ENCODE data around the gene CHRD.

The CHRD gene

DNA sequence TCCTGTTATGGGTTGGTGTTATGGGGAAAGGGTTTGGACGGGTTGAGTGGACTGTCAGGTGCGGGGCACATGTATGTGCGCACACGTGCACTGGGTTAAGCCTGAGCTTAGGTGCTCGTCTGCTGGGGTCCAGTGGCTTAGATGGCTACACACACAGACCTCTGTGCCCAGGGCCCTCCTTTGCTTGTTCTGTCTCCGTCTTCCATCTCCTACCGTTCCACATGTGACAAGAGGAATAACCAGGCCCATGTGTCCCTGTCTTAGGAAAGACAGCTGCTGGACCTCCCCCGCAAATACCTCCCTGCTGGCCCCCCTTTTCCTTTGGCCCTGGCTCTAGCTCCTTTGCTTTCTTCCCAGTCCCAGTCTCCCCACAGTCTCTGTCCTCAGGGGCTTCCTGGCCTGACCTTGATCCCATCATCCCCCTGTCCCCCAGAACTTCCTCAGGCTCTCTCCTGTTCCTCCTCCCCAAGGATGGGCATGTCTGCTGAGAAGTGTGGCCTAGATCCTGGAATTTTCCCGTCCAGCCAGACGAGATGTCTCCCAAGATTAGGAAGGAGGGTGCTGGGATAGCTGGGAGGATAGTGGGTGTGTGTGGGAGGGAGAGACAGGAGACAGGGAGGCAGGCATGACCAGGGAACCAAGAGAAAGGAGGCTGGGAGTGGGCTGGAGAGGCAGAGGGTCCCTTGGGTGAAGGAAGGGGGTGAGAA, 1.1 kb upstream of the CHRD start:
- no peak for DNase-seq (ENCODE audit: low read depth)
- H3K4me3 ChIP-seq (ENCODE audit: low read depth, low read length): no peak overlapping the region

DNA sequence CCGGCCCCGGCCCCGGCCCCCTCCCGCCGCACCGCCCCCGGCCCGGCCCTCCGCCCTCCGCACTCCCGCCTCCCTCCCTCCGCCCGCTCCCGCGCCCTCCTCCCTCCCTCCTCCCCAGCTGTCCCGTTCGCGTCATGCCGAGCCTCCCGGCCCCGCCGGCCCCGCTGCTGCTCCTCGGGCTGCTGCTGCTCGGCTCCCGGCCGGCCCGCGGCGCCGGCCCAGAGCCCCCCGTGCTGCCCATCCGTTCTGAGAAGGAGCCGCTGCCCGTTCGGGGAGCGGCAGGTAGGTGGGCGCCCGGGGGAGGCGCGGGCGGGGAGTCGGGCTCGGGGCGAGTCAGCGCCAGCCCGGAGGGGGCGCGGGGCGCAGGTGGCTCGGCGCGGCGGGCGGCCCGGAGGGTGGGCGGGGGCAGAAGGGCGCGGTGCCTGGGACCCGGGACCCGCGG, 352 bp downstream of the CHRD start:
- H3K4me3 ChIP-seq (ENCODE audit: low read depth, low read length): peak overlapping the region; percentile 36
- DNase-seq (ENCODE audit: low read depth): no peak

DNA sequence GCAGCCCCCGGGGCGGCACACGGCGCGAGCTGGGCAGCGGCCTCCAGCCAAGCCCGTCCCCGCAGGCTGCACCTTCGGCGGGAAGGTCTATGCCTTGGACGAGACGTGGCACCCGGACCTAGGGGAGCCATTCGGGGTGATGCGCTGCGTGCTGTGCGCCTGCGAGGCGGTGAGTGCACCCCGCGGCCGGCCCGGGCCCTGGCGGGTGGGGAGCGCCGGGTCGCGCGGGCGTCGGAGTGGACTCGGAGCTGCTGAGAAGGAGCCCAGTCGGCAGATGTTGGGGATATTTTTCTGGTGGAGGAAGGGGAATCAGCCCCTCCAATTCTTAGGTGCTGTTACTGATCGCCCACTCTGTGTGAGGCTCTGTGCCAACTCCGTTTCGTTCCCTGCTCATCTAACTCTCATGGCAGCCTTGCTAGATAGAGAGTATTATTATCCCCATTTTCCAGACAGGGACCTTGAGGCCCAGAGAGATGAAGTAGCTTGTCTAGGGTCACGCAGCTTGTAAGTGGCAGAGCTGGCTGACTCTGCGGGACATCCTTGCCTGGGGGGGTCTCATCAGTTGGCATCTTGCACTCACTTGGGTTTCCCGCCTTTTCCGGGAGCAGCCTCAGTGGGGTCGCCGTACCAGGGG, 890 bp downstream of the CHRD start:
- peak overlapping the region; percentile 36 for H3K4me3 ChIP-seq (ENCODE audit: low read depth, low read length)
- no peak for DNase-seq (ENCODE audit: low read depth)

DNA sequence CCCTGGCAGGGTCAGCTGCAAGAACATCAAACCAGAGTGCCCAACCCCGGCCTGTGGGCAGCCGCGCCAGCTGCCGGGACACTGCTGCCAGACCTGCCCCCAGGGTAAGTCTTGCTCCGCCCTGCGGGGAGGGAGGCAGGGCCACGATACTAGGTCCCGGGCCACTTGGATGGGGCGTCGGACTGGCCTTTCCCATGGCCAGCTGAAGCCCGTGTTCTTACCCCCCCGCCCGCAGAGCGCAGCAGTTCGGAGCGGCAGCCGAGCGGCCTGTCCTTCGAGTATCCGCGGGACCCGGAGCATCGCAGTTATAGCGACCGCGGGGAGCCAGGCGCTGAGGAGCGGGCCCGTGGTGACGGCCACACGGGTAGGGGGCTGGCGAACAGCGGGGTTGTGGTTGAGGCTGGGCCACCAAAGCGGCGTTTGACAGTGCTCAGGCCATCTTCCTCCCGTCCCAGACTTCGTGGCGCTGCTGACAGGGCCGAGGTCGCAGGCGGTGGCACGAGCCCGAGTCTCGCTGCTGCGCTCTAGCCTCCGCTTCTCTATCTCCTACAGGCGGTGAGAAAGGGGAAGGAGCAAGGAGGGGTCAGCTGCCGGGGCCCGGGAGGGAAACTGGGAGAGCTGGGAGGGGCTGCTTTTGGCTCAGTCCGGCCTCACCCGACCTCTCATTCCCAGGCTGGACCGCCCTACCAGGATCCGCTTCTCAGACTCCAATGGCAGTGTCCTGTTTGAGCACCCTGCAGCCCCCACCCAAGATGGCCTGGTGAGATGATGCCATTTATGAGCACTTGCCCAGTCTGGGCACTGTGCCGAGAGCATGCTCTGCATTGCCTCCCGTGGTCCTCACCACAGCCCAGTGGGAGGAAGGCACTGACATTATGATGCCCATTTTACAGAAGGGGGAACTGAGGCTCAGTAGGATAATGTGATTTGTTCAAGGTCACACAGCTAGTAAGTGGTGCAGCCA, 1.7 kb downstream of the CHRD start:
- DNase-seq (ENCODE audit: low read depth): no peak
- H3K4me3 ChIP-seq (ENCODE audit: low read depth, low read length): no peak overlapping the region

DNA sequence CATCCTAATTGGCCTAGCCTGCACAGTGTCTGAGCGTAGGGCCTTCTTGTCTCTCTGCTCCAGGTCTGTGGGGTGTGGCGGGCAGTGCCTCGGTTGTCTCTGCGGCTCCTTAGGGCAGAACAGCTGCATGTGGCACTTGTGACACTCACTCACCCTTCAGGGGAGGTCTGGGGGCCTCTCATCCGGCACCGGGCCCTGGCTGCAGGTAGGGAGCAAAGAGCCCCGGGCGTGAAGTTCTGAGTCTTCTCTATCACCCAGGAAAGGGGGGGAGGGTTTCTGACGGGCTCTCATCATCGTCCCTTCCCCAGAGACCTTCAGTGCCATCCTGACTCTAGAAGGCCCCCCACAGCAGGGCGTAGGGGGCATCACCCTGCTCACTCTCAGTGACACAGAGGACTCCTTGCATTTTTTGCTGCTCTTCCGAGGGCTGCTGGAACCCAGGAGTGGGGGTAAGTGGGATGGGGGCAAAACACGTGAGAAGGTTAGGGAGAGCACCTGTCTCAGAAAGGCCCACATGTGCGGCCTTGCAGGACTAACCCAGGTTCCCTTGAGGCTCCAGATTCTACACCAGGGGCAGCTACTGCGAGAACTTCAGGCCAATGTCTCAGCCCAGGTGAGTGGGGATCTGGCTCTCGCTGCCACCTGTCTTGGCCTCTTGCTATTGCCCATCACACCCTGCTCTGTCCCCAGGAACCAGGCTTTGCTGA, 2.6 kb downstream of the CHRD start:
- DNase-seq (ENCODE audit: low read depth): no peak
- no peak overlapping the region for H3K4me3 ChIP-seq (ENCODE audit: low read depth, low read length)

DNA sequence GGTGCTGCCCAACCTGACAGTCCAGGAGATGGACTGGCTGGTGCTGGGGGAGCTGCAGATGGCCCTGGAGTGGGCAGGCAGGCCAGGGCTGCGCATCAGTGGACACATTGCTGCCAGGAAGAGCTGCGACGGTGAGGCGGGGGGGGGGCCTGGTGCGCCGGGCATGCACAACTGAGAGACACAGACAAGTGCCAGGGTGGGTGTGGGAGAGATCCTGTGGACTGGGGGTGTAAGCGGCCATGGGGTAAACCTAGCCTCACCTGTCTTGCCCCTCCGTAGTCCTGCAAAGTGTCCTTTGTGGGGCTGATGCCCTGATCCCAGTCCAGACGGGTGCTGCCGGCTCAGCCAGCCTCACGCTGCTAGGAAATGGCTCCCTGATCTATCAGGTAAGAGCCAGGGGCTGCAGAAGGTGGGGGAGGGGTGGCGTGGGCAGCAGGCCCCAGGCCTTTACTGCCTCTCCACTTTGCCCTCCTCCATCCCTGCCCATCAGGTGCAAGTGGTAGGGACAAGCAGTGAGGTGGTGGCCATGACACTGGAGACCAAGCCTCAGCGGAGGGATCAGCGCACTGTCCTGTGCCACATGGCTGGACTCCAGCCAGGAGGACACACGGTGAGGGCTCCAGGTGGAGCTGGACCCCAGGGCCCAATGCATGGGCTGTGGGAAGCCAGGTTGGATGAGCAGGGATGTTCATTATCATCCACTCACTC, 3.3 kb downstream of the CHRD start:
- no peak for DNase-seq (ENCODE audit: low read depth)
- H3K4me3 ChIP-seq (ENCODE audit: low read depth, low read length): no peak overlapping the region

DNA sequence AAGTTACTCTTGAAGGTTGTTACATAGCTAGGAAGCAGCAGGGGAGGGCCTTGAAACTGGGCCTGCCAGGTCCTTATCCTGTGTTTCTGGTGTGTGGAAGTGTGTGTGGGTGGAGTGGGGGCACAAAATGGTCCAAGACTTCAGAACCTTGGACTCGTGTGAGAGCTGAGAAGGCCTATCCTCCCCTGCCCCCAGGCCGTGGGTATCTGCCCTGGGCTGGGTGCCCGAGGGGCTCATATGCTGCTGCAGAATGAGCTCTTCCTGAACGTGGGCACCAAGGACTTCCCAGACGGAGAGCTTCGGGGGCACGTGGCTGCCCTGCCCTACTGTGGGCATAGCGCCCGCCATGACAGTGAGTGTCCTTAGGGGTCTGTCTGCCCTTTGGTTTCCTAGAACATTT, 4.5 kb downstream of the CHRD start:
- no peak for DNase-seq (ENCODE audit: low read depth)
- H3K4me3 ChIP-seq (ENCODE audit: low read depth, low read length): no peak overlapping the region

DNA sequence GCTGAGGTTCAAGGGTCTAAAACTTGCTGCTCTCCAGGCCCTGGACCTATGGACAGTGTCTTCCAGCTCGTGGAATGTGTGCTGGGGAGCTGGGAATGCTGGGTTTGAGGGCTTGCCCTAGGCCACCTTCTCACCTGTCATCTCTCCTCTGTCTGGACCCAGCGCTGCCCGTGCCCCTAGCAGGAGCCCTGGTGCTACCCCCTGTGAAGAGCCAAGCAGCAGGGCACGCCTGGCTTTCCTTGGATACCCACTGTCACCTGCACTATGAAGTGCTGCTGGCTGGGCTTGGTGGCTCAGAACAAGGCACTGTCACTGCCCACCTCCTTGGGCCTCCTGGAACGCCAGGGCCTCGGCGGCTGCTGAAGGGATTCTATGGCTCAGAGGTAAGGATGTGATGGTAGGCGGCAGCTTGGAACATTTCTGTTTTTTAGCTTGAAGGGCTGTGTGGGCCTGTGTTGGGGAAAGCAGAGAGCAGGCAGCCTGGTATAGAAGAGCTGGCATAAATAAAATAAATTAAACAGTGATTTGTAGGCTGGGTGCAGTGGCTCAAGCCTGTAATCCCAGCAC, 5.1 kb downstream of the CHRD start:
- DNase-seq (ENCODE audit: low read depth): no peak
- H3K4me3 ChIP-seq (ENCODE audit: low read depth, low read length): no peak overlapping the region

DNA sequence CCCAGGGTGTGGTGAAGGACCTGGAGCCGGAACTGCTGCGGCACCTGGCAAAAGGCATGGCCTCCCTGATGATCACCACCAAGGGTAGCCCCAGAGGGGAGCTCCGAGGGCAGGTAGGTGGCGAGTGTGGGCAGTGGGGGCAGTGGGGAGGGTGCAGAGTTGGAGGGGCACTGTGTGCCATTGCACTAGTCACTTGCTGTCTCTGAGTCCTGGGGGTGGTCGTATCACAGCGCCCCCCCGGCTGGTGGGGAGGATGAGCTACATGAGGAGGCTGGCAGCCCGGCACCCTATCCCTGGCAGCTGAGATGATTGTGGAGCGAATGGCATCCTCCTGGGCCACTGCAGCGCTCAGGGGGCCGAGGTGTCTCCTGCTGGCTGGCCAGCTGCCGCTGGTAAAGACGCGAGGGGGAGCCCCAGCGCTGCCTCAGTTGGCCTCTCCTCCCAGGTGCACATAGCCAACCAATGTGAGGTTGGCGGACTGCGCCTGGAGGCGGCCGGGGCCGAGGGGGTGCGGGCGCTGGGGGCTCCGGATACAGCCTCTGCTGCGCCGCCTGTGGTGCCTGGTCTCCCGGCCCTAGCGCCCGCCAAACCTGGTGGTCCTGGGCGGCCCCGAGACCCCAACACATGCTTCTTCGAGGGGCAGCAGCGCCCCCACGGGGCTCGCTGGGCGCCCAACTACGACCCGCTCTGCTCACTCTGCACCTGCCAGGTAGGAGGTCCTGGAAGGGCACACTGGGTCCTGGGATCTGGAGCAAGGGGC, 6.4 kb downstream of the CHRD start:
- DNase-seq (ENCODE audit: low read depth): no peak
- H3K4me3 ChIP-seq (ENCODE audit: low read depth, low read length): no peak overlapping the region

DNA sequence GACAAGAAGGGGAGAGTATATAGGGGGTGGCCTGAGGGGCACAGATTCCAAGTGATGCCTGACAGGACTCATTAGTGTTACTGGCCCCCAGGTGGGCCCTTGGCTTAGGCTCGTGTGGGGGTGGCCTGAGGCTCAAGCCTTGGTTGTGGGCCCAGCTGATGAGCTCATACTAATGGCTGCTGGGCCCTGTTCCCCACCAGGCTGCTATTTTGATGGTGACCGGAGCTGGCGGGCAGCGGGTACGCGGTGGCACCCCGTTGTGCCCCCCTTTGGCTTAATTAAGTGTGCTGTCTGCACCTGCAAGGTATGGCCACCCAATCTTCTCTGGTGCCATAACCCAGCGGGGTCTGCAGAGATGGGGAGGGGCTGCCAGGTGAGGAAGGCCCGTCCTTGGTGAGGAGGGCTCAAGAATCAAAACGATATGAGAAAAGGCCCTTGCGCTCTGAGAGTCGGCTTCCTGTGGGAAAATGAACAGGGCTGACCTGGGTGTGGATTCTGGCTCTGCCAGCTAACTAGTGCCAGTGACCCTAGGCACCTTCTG, 7.4 kb downstream of the CHRD start:
- no peak overlapping the region for H3K4me3 ChIP-seq (ENCODE audit: low read depth, low read length)
- DNase-seq (ENCODE audit: low read depth): no peak

DNA sequence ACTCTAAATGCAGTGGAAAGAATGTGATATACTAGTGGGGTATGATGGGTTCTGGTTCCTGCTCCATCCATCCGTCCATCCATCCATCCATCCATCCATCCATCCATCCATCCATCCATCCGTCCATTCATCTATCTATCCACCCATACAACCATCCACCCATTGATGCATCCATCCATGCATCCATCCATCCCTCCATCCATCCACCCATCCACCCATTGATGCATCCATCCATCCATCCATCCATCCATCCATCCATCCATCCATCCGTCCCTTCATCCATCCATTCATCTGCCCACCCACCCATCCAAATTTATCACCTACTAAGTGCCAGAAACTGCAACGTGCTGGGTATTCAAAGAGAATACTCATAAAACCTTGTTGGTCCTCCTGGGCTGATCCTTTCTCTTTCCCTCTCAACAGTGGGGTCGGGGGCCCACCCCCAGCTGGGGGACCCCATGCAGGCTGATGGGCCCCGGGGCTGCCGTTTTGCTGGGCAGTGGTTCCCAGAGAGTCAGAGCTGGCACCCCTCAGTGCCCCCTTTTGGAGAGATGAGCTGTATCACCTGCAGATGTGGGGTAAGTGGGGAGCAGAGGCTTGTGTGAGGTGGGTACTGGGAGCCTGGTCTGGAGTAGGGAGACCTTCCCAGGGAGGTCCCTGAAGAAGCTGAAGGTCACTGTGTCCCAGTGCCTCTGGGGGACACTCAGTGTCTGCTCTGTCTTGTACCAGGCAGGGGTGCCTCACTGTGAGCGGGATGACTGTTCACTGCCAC, 8.5 kb downstream of the CHRD start:
- no peak overlapping the region for H3K4me3 ChIP-seq (ENCODE audit: low read depth, low read length)
- no peak for DNase-seq (ENCODE audit: low read depth)

DNA sequence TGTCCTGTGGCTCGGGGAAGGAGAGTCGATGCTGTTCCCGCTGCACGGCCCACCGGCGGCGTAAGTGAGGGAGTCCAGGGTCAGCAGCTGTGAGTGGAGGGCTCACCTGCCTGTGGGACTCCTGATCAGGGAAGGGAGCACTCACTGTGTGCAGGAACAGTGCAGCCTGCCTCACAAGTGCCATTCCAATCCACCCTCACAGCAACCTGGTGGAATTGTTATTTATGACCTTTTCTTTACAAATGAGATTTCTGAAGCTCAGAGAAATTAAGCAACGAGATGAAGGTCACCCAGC, 9.0 kb downstream of the CHRD start:
- DNase-seq (ENCODE audit: low read depth): no peak
- no peak overlapping the region for H3K4me3 ChIP-seq (ENCODE audit: low read depth, low read length)

DNA sequence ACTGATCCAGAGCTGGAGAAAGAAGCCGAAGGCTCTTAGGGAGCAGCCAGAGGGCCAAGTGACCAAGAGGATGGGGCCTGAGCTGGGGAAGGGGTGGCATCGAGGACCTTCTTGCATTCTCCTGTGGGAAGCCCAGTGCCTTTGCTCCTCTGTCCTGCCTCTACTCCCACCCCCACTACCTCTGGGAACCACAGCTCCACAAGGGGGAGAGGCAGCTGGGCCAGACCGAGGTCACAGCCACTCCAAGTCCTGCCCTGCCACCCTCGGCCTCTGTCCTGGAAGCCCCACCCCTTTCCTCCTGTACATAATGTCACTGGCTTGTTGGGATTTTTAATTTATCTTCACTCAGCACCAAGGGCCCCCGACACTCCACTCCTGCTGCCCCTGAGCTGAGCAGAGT, 9.5 kb downstream of the CHRD start:
- DNase-seq (ENCODE audit: low read depth): no peak
- no peak overlapping the region for H3K4me3 ChIP-seq (ENCODE audit: low read depth, low read length)

DNA sequence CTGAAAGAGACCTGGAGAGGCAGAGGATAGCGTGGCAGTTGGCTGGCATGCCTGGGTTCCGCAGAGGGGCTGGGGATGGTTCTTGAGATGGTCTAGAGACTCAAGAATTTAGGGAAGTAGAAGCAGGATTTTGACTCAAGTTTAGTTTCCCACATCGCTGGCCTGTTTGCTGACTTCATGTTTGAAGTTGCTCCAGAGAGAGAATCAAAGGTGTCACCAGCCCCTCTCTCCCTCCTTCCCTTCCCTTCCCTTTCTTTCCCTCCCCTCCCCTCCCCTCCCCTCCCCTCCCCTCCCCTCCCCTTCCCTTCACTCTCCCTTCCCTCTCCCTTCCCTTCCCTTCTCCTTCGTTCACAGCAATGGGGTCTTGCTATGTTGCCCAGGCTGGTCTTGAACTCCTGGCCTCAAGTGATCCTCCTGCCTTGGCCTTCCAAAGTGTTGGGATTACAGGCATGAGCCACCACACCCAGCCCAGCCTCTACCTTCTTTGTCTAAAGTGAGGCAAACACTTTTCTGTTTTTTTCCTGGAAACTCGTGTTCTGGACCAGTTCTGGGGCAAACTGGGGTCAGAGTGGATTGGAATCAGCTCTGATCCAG, 10.2 kb downstream of the CHRD start:
- no peak overlapping the region for H3K4me3 ChIP-seq (ENCODE audit: low read depth, low read length)
- DNase-seq (ENCODE audit: low read depth): no peak

DNA sequence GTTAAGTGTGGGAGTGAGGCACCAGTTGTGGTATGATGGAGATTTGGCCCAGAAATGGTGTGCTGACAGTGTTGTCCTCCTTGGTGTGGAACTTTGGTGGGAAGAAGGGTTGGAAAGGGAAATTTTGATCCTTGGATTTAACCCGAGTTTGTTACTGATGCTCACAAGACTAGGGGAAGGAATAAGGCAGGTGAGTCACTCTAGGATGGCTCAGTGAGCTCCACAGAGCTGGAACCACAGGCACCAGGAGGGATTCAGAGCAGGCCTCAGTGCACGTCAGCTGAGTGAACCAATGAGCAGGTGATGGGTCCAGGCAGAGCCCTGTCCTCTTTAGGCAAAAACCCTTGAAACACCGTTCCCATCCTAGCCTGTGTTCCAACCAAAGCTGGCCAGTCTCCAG, 11.4 kb downstream of the CHRD start:
- no peak for DNase-seq (ENCODE audit: low read depth)
- H3K4me3 ChIP-seq (ENCODE audit: low read depth, low read length): no peak overlapping the region

DNA sequence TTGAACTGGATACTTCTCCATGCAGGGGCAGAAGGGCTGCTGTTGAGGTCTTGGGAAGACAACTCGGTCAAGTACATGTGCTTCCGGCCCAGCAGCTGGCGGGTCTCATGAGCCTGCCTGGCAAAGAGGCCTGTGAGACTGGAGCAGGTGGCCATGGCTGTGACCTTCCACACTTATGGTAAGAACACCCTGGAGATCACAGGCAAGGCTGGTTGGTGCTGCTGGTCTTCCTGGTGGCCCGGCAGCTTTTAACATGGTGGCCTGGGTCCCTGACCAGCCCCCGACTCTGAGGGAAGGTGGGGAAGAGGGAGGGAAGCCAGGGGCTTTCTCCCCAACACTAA, 15.4 kb downstream of the CHRD start:
- no peak for DNase-seq (ENCODE audit: low read depth)

DNA sequence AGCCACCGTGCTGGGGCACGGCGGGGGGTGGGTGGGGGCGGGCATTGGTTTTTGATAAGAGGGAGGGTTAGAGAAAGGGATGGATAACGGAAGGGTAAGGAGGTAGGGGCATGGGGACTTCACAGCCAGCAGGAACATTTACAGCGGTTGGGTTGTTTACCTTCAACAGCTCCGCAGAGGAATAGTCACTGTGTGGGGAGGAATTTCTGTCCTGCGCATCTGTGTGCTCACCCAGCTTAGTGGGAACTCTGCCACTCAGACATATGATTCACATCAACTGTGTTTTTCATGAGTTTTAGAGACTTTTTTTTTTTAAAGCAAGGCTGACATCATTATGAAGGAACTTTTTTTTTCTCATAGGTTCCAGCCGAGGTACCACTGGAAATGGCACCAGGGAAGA, 19.6 kb downstream of the CHRD start:
- H3K4me3 ChIP-seq (ENCODE audit: low read depth, low read length): no peak overlapping the region
- peak; percentile 75 for DNase-seq (ENCODE audit: low read depth)

More for the DNA sequence above, 15.4 kb downstream of the CHRD start:
- H3K4me3 ChIP-seq (ENCODE audit: low read depth, low read length): no peak overlapping the region

Measured in skeletal muscle cell (primary cell).